CD4-positive, alpha-beta T cell (primary cell): ENCODE measurements around the gene ELOB. TPM values are rescaled to one million over a fixed set of nuclear protein-coding genes. Genes with fewer than 3 reads are reported as not detected.

ENCODE experiments used
- ATAC-seq: fragments of 200-7000 bp; cut with Tn5 transposase; one replicate; pipeline ENCODE4 v1.10.0; 2022; ENCODE audit warnings: mild to moderate bottlenecking; ENCODE audit not compliant: poor library complexity
- CTCF ChIA-PET: fragments of 350-600 bp; sonication (Branson Sonifier 250); formaldehyde crosslinking; loops from one replicate; lab custom pipeline; 2021; ENCODE audit warnings: antibody characterized with exemption, inconsistent platforms; lab: Charles Lee
- POLR2A ChIA-PET: fragments of 350-600 bp; sonication (Branson Sonifier 250); formaldehyde crosslinking; loops from one replicate; lab custom pipeline; 2021; ENCODE audit warnings: antibody characterized with exemption, inconsistent platforms; lab: Charles Lee
- DNase-seq, 14 experiments: peaks; one replicate each; pipeline ENCODE4 v3.0.0-alpha.2; 2013 to 2020; ENCODE audit warnings: mixed read lengths in 2 of 14
- H3K27ac ChIP-seq, 2 donors: one replicate each; pipeline versions ENCODE4 v1.5.1 to v1.7.0; 2013; ENCODE audit warnings: low read length in 2 of 2, low read depth in 1 of 2, mild to moderate bottlenecking in 1 of 2
- H3K27me3 ChIP-seq, 2 experiments: 1 replicate in 1 of 2; 2 replicates in 1 of 2; pipeline versions ENCODE4 v1.6.1 to v1.7.0; 2013; ENCODE audit warnings: low read length in 2 of 2, control low read depth in 1 of 2, mild to moderate bottlenecking in 1 of 2, moderate library complexity in 1 of 2; ENCODE audit not compliant: insufficient read depth in 2 of 2, control insufficient read depth in 1 of 2
- H3K36me3 ChIP-seq: one replicate; pipeline ENCODE4 v1.6.1; 2013; ENCODE audit warnings: low read length, control low read depth; ENCODE audit not compliant: insufficient read depth
- H3K4me1 ChIP-seq: one replicate; pipeline ENCODE4 v1.6.1; 2013; ENCODE audit warnings: low read length, control low read depth; ENCODE audit not compliant: insufficient read depth
- H3K4me3 ChIP-seq: one replicate; pipeline ENCODE4 v1.5.1; 2013; ENCODE audit warnings: mild to moderate bottlenecking, low read length, moderate library complexity
- H3K9me3 ChIP-seq, 2 experiments: 1 replicate in 1 of 2; 2 replicates in 1 of 2; pipeline versions ENCODE4 v1.6.1 to v1.7.0; 2013; ENCODE audit warnings: low read length in 2 of 2, mild to moderate bottlenecking in 2 of 2, control low read depth in 1 of 2, moderate library complexity in 1 of 2; ENCODE audit not compliant: control insufficient read depth in 1 of 2, insufficient read depth in 1 of 2
- H3K27ac Mint-ChIP-seq: one replicate; pipeline ENCODE4 v1.8.0; 2020; ENCODE audit warnings: mixed read lengths
- H3K27me3 Mint-ChIP-seq: one replicate; pipeline ENCODE4 v1.8.0; 2021; ENCODE audit warnings: mixed read lengths
- H3K36me3 Mint-ChIP-seq: one replicate; pipeline ENCODE4 v1.8.0; 2021; ENCODE audit warnings: low read depth, mixed read lengths
- H3K4me1 Mint-ChIP-seq: one replicate; pipeline ENCODE4 v1.8.0; 2021; ENCODE audit warnings: low read depth, mixed read lengths
- H3K4me3 Mint-ChIP-seq: one replicate; pipeline ENCODE4 v1.8.0; 2020; ENCODE audit warnings: mild to moderate bottlenecking, mixed read lengths
- H3K9me3 Mint-ChIP-seq: one replicate; pipeline ENCODE4 v1.8.0; 2020; ENCODE audit warnings: mixed read lengths
- CTCF ChIP-seq: fragments of 200-600 bp; IDR thresholded peaks from one replicate; pipeline ENCODE4 v1.8.0; 2022; ENCODE audit warnings: antibody characterized with exemption, mild to moderate bottlenecking
- intact Hi-C, 2 experiments: fragments of 100-400 bp; cut with DNase I in 1 of 2; cut with micrococcal nuclease in 1 of 2; formaldehyde crosslinking; loops; one replicate each; pipeline versions ENCODE4 v1.15.1 to v1.9.0; 2023 to 2025; cut with DNase I, micrococcal nuclease
- total RNA-seq, 174 experiments: library from RNA in 2 of 174; stranded (reverse) in 2 of 174; gene quantifications; one replicate each; pipeline ENCODE4 v1.2.3 and lab custom pipeline; 2021 to 2026

The ELOB gene
- total RNA-seq, 2 experiments from 2014 or later = 102 to 103 TPM

DNA sequence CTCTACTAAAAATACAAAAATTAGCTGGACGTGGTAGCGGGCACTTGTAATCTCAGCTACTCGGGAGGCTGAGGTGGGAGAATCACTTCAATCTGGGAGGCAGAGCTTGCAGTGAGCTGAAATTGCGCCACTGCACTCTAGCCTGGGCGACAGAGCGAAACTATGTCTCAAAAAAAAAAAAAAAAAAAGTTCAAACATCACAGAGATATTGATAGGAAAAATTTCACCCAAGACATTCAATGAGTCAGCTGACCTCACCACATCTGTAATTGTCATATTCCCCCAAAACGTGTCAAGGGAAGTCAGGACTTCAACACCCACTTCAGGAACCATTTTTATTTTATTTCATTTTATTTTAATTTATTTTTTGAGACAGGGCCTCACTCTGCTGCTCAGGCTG lies 49.0 kb downstream of the ELOB start:
- intact Hi-C loops = no loop called here
- H3K27ac Mint-ChIP-seq = no peak overlapping the region
- no peaks in the 10 kb centered on the region for H3K4me1 Mint-ChIP-seq
- no peak overlapping the region for H3K4me3 Mint-ChIP-seq
- no peaks in the 10 kb centered on the region for H3K4me1 ChIP-seq
- TF ChIP-seq CTCF = no peak
- no peaks in the 10 kb centered on the region for H3K9me3 ChIP-seq
- ChIA-PET CTCF (no interaction called here), POLR2A (no interaction called here)
- no peak for ATAC-seq
- H3K4me3 ChIP-seq = no peak overlapping the region
- H3K9me3 Mint-ChIP-seq = no peaks in the 10 kb centered on the region
- H3K27me3 ChIP-seq = peaks cover 2 to 3% of the 10 kb centered on the region in 2 experiments
- H3K27ac ChIP-seq = no peak overlapping the region
- H3K27me3 Mint-ChIP-seq = peaks cover 10% of the 10 kb centered on the region
- no peaks in the 10 kb centered on the region for H3K36me3 Mint-ChIP-seq
- DNase-seq = no peak
- no peaks in the 10 kb centered on the region for H3K36me3 ChIP-seq

GRCh38 chr16:2726923-2727322 lies 50.2 kb downstream of the ELOB start:
- Histone ChIP-seq H3K4me1 (peaks cover under 1% of the 10 kb centered on the region), H3K36me3 (no peaks in the 10 kb centered on the region), H3K27ac (no peak overlapping the region), H3K4me3 (no peak overlapping the region), H3K9me3 (no peaks in the 10 kb centered on the region), H3K27me3 (peaks cover 0 to 2% of the 10 kb centered on the region in 2 experiments)
- Mint-ChIP-seq H3K27ac (no peak overlapping the region), H3K9me3 (no peaks in the 10 kb centered on the region), H3K4me3 (no peak overlapping the region), H3K36me3 (no peaks in the 10 kb centered on the region), H3K27me3 (peaks cover 10% of the 10 kb centered on the region), H3K4me1 (no peaks in the 10 kb centered on the region)
- no peak for TF ChIP-seq CTCF
- CTCF ChIA-PET = no interaction called here
- no peak for ATAC-seq
- no peak for DNase-seq
- intact Hi-C loops = no loop called here
- POLR2A ChIA-PET = no interaction called here

GRCh38 chr16:2724816-2725348 lies 52.2 kb downstream of the ELOB start:
- peaks cover 10% of the 10 kb centered on the region for H3K27me3 Mint-ChIP-seq
- Histone ChIP-seq H3K9me3 (no peaks in the 10 kb centered on the region), H3K27me3 (peaks cover 0 to 2% of the 10 kb centered on the region in 2 experiments), H3K27ac (no peak overlapping the region), H3K36me3 (no peaks in the 10 kb centered on the region), H3K4me1 (peaks cover 13% of the 10 kb centered on the region), H3K4me3 (no peak overlapping the region)
- CTCF ChIA-PET = no interaction called here
- H3K9me3 Mint-ChIP-seq = no peaks in the 10 kb centered on the region
- TF ChIP-seq CTCF = no peak
- H3K27ac Mint-ChIP-seq = no peak overlapping the region
- intact Hi-C loops = loop anchor here in 1 of 2 experiments (5.0 kb wide), 1 partner anchor 142 kb away; no protein-coding TSS in a partner anchor
- ATAC-seq = no peak
- DNase-seq = no peak
- POLR2A ChIA-PET = no interaction called here
- no peaks in the 10 kb centered on the region for H3K36me3 Mint-ChIP-seq
- H3K4me1 Mint-ChIP-seq = no peaks in the 10 kb centered on the region
- no peak overlapping the region for H3K4me3 Mint-ChIP-seq
